K562 (cell line): Measurements from ENCODE around the gene SERHL2. TPM values are rescaled to one million over a fixed set of nuclear protein-coding genes. Genes with fewer than 3 reads are reported as not detected.

Experiments
- ATAC-seq: fragments of 200-7000 bp; cut with Tn5 transposase; 3 replicates; pipeline ENCODE4 v1.9.1; 2020; ENCODE audit warnings: moderate library complexity
- BruUV-seq: library from RNA; stranded (reverse); fragments of 400-500 nt; replicated peaks from 2 replicates; lab custom pipeline; 2021; lab: Mats Ljungman, UMichigan
- CTCF ChIA-PET: fragments of 300-600 bp; formaldehyde crosslinking; extraction: SDS; loops from one replicate; lab custom pipeline; 2021; ENCODE audit warnings: low intra/inter-chr PET ratio; lab: Yijun Ruan, JAX
- POLR2A ChIA-PET: fragments of 300-600, 350-650 bp; sonication (Branson Sonifier 250); formaldehyde crosslinking; extraction: SDS; loops from one replicate; lab custom pipeline; 2021; ENCODE audit warnings: antibody characterized with exemption, inconsistent platforms; lab: Yijun Ruan, JAX
- DNase-seq, 4 experiments: peaks; one replicate each; pipeline versions ENCODE4 v3.0.0 to v3.0.0-alpha.2; 2011 to 2018; ENCODE audit warnings: low spot score in 3 of 4, mixed read lengths in 3 of 4; ENCODE audit errors: extremely low read depth in 1 of 4
- FAIRE-seq: peaks from 2 replicates; lab custom pipeline; 2011; peaks lifted over from hg19 to GRCh38; lab: Jason Lieb, UNC
- H2AFZ ChIP-seq: 2 replicates; pipeline ENCODE4 v1.6.0; 2011; ENCODE audit warnings: low read depth, low read length, control low read depth, inconsistent platforms
- H3K27ac ChIP-seq: fragments of 200-600 bp; 3 replicates; pipeline ENCODE4 v1.8.0; 2011; ENCODE audit warnings: low read depth, mild to moderate bottlenecking, control low read depth, inconsistent platforms, low read length, moderate library complexity, mixed read lengths; ENCODE audit errors: extremely low read depth
- H3K27me3 ChIP-seq, 2 experiments: fragments of 300-600 bp in 1 of 2; 2 replicates in 1 of 2; 3 replicates in 1 of 2; pipeline versions ENCODE4 v1.6.0 to v1.8.0; 2011; ENCODE audit warnings: inconsistent platforms in 2 of 2, low read length in 2 of 2, mild to moderate bottlenecking in 1 of 2, mixed read lengths in 1 of 2, moderate library complexity in 1 of 2; ENCODE audit not compliant: control insufficient read depth in 2 of 2, insufficient read depth in 2 of 2
- H3K36me3 ChIP-seq: fragments of 300-600 bp; 3 replicates; pipeline ENCODE4 v1.8.0; 2011; ENCODE audit warnings: mild to moderate bottlenecking, low read length, inconsistent platforms; ENCODE audit not compliant: control insufficient read depth, insufficient read depth
- H3K4me1 ChIP-seq, 2 experiments: fragments of 200-600 bp in 1 of 2; replicated peaks in 1 of 2; 2 replicates in 1 of 2; 3 replicates in 1 of 2; pipeline versions ENCODE4 v1.5.1 to v1.8.0; 2011; ENCODE audit warnings: inconsistent platforms in 2 of 2, low read length in 2 of 2, mild to moderate bottlenecking in 1 of 2, mixed read lengths in 1 of 2, moderate library complexity in 1 of 2; ENCODE audit not compliant: control insufficient read depth in 2 of 2, insufficient read depth in 2 of 2
- H3K4me2 ChIP-seq: 2 replicates; pipeline ENCODE4 v1.6.1; 2011; ENCODE audit warnings: low read length, control low read depth, inconsistent platforms, mixed read lengths; ENCODE audit not compliant: insufficient read depth
- H3K4me3 ChIP-seq: fragments of 200-600 bp; sonication (generic), shearing (Covaris generic); 2 replicates; pipeline ENCODE4 v1.5.1; 2016; ENCODE audit warnings: control low read depth, inconsistent platforms
- H3K79me2 ChIP-seq: fragments of 200-600 bp; 3 replicates; pipeline ENCODE4 v1.8.0; 2011; ENCODE audit warnings: low read length, inconsistent platforms; ENCODE audit not compliant: control insufficient read depth, insufficient read depth
- H3K9ac ChIP-seq, 2 experiments: 2 replicates each; pipeline versions ENCODE4 v1.6.0 to v1.6.1; 2011; ENCODE audit warnings: low read depth in 2 of 2, low read length in 2 of 2, control low read depth in 1 of 2, inconsistent platforms in 1 of 2, mild to moderate bottlenecking in 1 of 2, mixed read lengths in 1 of 2; ENCODE audit not compliant: insufficient read depth in 1 of 2
- H3K9me1 ChIP-seq: one replicate; pipeline ENCODE4 v1.6.0; 2011; ENCODE audit warnings: inconsistent platforms, mild to moderate bottlenecking, low read length, moderate library complexity; ENCODE audit not compliant: control insufficient read depth, insufficient read depth
- H3K9me3 ChIP-seq: replicated peaks from 2 replicates; pipeline ENCODE4 v1.5.1; 2011; ENCODE audit warnings: low read depth, low read length, inconsistent platforms; ENCODE audit not compliant: control insufficient read depth, insufficient read depth
- H4K20me1 ChIP-seq: replicated peaks from 2 replicates; pipeline ENCODE4 v1.6.1; 2011; ENCODE audit warnings: low read length, inconsistent platforms, mixed read lengths; ENCODE audit not compliant: control insufficient read depth, insufficient read depth
- CBFA2T2 ChIP-seq: fragments of 450-650 bp; conservative IDR thresholded peaks from 2 replicates; pipeline ENCODE4 v1.6.1; 2017; ENCODE audit warnings: mild to moderate bottlenecking
- ELF1 ChIP-seq: fragments of 200-800 bp; sonication (Bioruptor generic); IDR thresholded peaks from 2 replicates; pipeline ENCODE4 v1.6.1; 2016; ENCODE audit warnings: missing genetic modification characterization, missing compliant biosample characterization
- NR2C2 ChIP-seq, 2 experiments: fragments of 200-800 bp in 1 of 2; sonication (Bioruptor generic) in 1 of 2; sonication (generic) in 1 of 2; formaldehyde crosslinking in 1 of 2; IDR thresholded peaks; 2 replicates each; pipeline versions ENCODE4 v1.6.1 to v1.8.0; 2016 to 2022; ENCODE audit warnings: mild to moderate bottlenecking in 1 of 2, missing compliant biosample characterization in 1 of 2, missing genetic modification characterization in 1 of 2, missing genetic modification reagents in 1 of 2
- PYGO2 ChIP-seq: fragments of 450-650 bp; IDR thresholded peaks from 2 replicates; pipeline ENCODE4 v1.6.1; 2016; ENCODE audit warnings: mild to moderate bottlenecking, missing genetic modification characterization, moderate library complexity, missing compliant biosample characterization
- RCOR1 ChIP-seq, 2 experiments: IDR thresholded peaks; 2 replicates each; pipeline ENCODE4 v1.6.1; 2012; ENCODE audit warnings: low read depth in 2 of 2, low read length in 2 of 2, borderline replicate concordance in 1 of 2, improper control_type of control experiment in 1 of 2
- RFX7 ChIP-seq: fragments of 250-450 bp; sonication (Bioruptor Pico); IDR thresholded peaks from 2 replicates; pipeline ENCODE4 v1.5.1; 2021; ENCODE audit warnings: mild to moderate bottlenecking
- ZFX ChIP-seq: sonication (generic); formaldehyde crosslinking; IDR thresholded peaks from 2 replicates; pipeline ENCODE4 v1.8.0; 2022; ENCODE audit warnings: mild to moderate bottlenecking, missing genetic modification reagents, moderate library complexity
- WGBS: fragments of 100-300 bp; shearing (Covaris generic); methylation state at CpG from one replicate; pipeline ENCODE4 v1.1.6; 2016; ENCODE audit warnings: low coverage, mixed read lengths; ENCODE audit not compliant: insufficient coverage; ENCODE audit errors: missing lambda C conversion rate; 5-methylcytosine and 5-hydroxymethylcytosine counted together
- in situ Hi-C: fragments of 300-500 bp; cut with MboI; formaldehyde crosslinking; loops from 4 replicates; pipeline ENCODE4 v1.15.0; 2018; ENCODE audit warnings: inconsistent platforms, mixed read lengths
- intact Hi-C: fragments of 100-400 bp; cut with micrococcal nuclease; formaldehyde crosslinking; loops from 2 replicates; pipeline ENCODE4 v1.14.2; 2022
- polyA plus RNA-seq, 8 experiments: library from polyadenylated mRNA; depleted of rRNA in 4 of 8; stranded (reverse) in 5 of 8; unstranded in 3 of 8; fragments of >200 nt; fragmentation: Nextera tagmentation in 2 of 8; fragmentation: Illumina TruSeq in 1 of 8; extraction: Ambion mirVana in 2 of 8; extraction: Trizol in 1 of 8; gene quantifications; 2 replicates each; pipeline versions ENCODE4 v1.2.1 to v1.2.3, GENCODE V29; 2011 to 2014; ENCODE audit warnings: inconsistent platforms in 1 of 8, missing spikeins in 1 of 8
- total RNA-seq, 7 experiments: library from RNA; depleted of rRNA in 6 of 7; stranded (reverse); fragments of >200 nt in 6 of 7; fragmentation: Illumina TruSeq in 2 of 7; extraction: Trizol in 2 of 7; gene quantifications; 2 replicates each; pipeline versions ENCODE4 v1.2.1 to v1.2.3, GENCODE V29; 2011 to 2021; ENCODE audit warnings: low replicate concordance in 1 of 7

Gene SERHL2
- total and polyA plus RNA-seq, 9 of the 15 experiments (the other 6 are each of a cell fraction or from before 2014, with no cell fraction given): 19.9 to 62.6 (median 25.2) TPM

DNA sequence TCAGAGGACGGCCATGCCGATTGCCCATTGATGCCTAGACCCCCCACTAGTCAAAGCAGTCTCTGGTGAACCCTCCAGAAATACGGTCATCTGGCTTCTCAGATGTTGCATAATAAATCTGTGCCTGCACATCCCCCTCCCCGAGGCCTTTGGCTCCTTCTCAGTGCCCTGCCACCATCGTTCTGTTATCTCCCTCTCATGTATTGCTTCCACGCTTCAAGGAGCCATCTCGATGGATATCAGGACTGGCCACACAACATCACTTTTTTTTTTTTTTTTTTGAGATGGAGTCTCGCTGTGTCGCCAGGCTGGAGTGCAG, 32.6 kb upstream of the SERHL2 start:
- H3K36me3 ChIP-seq: peaks cover 13% of the 10 kb centered on the region; the same call in 1 of the 3 replicates
- ATAC-seq (no peak), DNase-seq (no peak), FAIRE-seq (no peak)
- in situ Hi-C loops: no loop called here
- no peak overlapping the region for H3K4me3 ChIP-seq
- no peak overlapping the region; a peak in 1 of 4 replicates for H3K9ac ChIP-seq
- H3K9me3 ChIP-seq: no peaks in the 10 kb centered on the region
- no peak overlapping the region for H3K27ac ChIP-seq
- H3K9me1 ChIP-seq: no peaks in the 10 kb centered on the region
- no peak overlapping the region; the same call in 1 of the 2 replicates for H2AFZ ChIP-seq
- peaks cover 20% of the 10 kb centered on the region for H3K79me2 ChIP-seq
- H4K20me1 ChIP-seq: no peaks in the 10 kb centered on the region
- whole genome bisulfite sequencing: 36% methylated on average over 3 of the region's 9 CpGs
- CTCF ChIA-PET: no interaction called here
- H3K27me3 ChIP-seq: no peaks in the 10 kb centered on the region
- POLR2A ChIA-PET: no interaction called here
- no TSS peak for BruUV-seq
- 0 out of 4 replicates have a peak, but pooled peaks of 1 of the 2 experiments have one; percentile 18 for TF ChIP-seq RCOR1 (IDR thresholded peaks at IDR 0.05; ENCODE audit: borderline replicate concordance in 1 of 2, low read depth in 2 of 2, low read length in 2 of 2)
- TF ChIP-seq ELF1: no peak
- intact Hi-C loops: no loop called here
- H3K4me2 ChIP-seq: no peak overlapping the region
- peaks cover 4 to 14% of the 10 kb centered on the region in 2 experiments; a peak in 3 of 5 replicates for H3K4me1 ChIP-seq

DNA sequence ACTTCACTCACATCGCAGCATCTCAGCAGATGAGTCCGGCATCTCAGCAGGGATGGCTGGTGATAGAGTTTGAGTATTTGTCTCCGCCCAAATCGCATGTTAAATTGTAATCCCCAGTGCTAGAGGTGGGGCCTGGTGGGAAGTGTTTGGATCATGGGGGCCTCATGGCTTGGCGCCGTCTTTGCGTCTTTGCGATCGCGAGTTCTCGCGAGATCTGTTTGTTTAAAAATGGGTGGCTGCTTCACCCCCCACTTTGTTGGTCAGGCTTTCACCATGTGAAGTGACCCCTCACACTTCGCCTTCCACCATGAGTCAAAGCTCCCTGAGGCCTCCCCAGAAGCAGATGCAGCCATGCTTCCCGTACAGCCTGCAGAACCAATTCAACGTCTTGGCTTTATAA, 31.2 kb upstream of the SERHL2 start:
- Histone ChIP-seq H3K4me3 (no peak overlapping the region), H3K36me3 (peaks cover 4% of the 10 kb centered on the region; the same call in 1 of the 3 replicates), H4K20me1 (no peaks in the 10 kb centered on the region), H3K79me2 (peaks cover 17% of the 10 kb centered on the region), H3K4me2 (no peak overlapping the region), H3K9me1 (no peaks in the 10 kb centered on the region), H3K4me1 (peaks cover 4 to 14% of the 10 kb centered on the region in 2 experiments; a peak in 3 of 5 replicates), H3K27ac (no peak overlapping the region), H3K9ac (no peak overlapping the region), H2AFZ (no peak overlapping the region), H3K27me3 (no peaks in the 10 kb centered on the region), H3K9me3 (no peaks in the 10 kb centered on the region)
- no peak for DNase-seq
- 94% methylated on average over 9 of the region's 15 CpGs for WGBS
- in situ Hi-C loops (no loop called here), intact Hi-C loops (no loop called here)
- no peak for FAIRE-seq
- no peak for ATAC-seq
- TF ChIP-seq RFX7 (CRISPR knock-in tag): no peak
- no peak for TF ChIP-seq ZFX (CRISPR knock-in tag)
- TF ChIP-seq PYGO2 (tag): no peak
- no peak for TF ChIP-seq NR2C2 (CRISPR knock-in tag; IDR thresholded peaks at IDR 0.05)
- TF ChIP-seq NR2C2 (tag; IDR thresholded peaks at IDR 0.05): no peak
- no peak for TF ChIP-seq CBFA2T2
- ChIA-PET POLR2A (no interaction called here), CTCF (interaction anchor here (0.6 kb wide), 1 partner anchor 25 kb away, joined by 4 read pairs; no protein-coding TSS in a partner anchor)
- no TSS peak for BruUV-seq
